Fibroblast of peridontal ligament (primary cell): Measurements from ENCODE around the gene SLC16A2.
"Not testable (repeated sequence)": the region's sequence is repeated elsewhere in the genome, so short reads cannot be mapped to it uniquely, and the experiment has no call there.

Source experiments
- DNase-seq: peaks from one replicate; pipeline ENCODE4 v3.0.0-alpha.2; 2010; ENCODE audit errors: extremely low read depth

Gene SLC16A2

DNA sequence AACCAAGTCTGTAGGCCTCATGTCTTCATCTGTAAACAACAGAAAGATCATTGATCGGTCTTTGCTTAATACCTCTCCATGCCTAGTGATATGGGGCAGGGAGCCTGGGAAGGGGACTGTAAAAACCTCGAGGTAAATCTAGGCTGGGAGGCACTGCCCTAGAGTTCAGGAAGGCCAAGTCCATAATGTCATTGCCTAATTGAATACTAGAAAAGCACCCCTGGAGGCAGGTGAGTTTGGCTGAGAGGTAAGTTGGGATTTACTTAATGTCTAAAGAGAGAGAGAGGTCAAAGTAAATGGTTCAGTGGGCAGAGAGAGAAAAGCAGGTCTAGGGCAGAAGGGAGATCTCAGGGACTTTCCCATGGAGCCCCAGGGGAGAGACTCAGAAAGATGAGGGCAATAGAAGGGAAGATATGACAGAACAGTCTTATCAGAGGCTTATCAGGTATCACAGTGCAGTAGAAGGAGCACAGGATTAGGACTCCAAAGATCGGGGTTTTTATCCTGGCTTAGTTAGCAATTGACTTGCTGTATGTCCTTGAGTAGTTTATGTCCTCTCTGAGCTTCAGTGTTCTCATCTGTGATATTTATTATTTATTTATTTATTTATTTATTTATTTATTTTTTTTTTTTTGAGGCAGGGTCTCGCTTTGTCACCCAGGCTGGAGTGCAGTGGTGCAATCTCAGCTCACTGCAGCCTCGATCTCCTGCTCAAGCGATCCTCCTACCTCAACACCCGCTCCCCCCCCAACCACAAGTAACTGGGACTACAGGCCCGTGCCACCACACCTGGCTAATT is 85.2 kb downstream of the SLC16A2 start:
- DNase-seq: no peak

DNA sequence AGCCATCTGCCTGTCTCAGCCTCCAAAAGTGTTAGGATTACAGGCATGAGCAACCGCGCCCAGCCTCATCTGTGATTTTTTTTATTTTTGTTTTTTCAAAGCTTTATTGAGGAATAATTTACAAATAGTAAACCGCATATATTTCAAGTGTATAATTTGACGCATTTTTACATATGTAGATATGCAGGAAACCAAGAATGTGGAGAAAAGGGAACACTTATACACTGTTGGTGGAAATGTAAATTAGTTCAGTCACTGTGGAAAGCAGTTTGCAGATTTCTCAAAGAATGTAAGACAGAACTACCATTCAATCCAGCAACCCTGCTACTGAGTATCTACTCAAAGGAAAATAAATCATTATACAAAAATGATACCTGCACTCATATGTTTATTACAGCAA is 85.9 kb downstream of the SLC16A2 start:
- DNase-seq: no peak

DNA sequence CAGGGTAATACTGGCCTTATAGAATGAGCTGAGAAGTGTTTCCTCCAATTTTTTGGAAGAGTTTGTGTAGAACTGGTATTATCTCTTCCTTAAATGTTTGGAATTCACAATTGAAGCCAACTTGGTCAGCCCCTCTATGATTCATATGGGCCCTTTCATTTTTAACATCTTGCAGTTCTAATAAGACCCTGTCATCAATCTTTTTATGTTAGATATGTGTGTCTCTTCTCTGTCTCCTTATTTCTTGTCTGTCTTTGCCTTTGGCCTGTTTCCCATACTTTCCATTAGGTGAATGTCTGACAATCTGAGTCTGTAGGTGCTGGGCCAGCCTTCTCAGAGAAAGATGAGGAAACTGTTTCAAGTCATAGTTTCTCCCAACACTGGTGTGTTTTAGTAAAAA is 88.7 kb downstream of the SLC16A2 start:
- peak; percentile 12 for DNase-seq

DNA sequence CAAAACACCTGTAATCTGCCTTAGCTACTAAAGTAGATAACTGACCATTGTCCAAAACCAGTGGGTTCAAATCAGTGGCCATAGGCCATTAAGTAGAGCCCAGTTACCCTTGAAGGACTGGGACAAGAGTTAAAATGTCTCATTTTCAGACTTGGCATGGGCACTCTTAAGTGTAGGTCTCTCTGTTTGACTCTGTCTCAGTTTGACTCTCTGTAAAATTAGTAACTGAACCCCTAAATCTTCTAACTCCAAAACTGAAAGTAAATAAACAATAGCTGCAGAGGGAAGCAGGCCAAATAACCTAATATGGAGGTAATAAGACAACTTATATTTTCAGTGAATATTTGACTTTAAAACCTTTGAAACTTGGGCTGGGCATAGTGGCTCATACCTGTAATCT is 89.1 kb downstream of the SLC16A2 start:
- DNase-seq: no peak

DNA sequence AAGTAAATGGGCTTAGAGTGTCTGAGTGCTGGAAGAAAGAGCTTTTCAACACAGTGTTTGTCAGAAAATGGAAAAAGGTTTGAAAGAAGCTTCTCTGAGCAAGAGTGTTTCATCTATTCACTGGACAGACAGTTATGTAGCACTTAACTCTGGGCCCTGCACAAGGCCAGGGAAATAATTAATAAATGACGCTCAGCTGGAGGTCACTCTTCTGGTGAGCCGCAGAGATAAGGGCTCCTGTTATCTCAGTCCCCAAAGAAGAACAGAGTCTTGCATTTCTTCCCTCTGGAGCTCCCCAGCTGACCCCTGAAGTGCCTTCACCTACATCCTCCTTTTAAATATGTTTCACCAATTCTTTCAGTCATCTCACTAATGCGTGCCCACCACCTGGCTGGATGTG is 90.4 kb downstream of the SLC16A2 start:
- DNase-seq: no peak

DNA sequence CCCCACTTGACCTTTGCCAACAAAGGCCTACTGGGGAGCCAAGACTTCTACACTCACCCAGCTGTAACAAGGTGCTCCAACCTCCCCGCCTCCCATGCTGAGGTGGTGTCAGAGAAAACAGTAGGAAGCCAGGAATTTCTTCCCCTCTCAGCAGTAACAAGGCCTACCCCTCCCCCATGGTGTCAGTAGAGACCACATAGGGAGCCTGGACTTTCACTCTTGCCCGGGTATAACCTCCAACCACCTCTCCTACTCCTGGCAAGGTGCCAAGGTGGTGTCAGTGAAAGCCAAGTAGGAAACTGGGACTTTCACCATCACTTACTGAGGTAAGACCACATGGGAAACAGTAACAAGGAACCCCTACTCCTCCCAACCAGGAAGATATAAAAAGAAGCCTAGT is 93.1 kb downstream of the SLC16A2 start:
- DNase-seq: no peak

DNA sequence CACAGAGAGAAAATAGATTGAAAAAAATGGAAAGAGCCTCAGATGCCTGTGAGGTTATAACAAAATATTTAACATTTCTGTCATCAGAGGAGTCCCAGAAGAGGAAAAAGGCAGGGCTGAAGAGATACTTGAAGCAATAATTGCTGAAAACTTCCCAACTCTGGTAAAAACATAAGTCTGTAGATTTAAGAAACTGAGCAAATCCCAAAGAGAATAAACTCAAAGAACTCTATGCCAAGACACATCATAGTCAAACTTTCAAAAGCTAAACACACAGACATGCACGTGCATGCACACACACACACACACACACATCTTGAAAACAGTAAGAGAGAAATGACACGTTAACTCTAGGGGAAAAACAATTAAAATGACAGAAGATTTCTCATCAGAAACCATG is 94.1 kb downstream of the SLC16A2 start:
- no peak for DNase-seq

DNA sequence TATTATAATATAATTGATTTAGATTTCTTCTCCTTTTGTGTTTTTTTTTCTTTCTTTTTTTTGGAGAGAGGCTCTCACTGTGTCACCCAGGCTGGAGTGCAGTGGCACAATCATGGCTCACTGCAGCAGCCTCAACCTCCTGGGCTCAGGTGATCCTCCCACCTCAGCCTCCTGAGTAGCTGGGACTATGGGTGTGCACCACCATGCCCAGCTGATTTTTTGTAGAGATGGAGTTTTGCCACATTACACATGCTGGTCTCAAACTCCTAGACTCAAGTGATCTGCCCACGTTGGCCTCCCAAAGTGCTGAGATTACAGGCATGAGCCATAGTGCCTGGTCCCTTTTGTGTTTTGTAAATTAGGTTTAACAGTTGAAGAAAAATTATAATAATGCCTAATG is 94.7 kb downstream of the SLC16A2 start:
- not testable (repeated sequence) for DNase-seq

DNA sequence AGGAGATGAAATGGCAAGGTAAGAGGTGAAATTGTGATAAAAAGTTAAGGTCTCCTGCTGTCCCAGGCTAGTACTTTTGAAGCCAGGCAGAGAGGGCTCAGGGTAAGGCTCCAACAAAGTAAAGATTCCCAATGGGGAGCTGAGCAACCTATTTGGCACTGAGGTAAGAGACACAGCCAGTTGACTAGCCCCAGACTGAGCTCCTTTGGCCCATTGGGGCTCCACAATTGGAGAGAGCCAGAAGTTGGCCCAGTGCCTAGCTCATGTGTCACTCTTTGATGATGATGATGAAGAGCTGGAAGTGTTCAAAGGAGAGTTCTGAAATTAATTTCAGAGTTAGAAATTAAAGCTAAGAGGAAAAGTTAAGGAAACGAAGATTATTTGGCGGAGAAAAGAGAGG is 98.6 kb downstream of the SLC16A2 start:
- no peak for DNase-seq

DNA sequence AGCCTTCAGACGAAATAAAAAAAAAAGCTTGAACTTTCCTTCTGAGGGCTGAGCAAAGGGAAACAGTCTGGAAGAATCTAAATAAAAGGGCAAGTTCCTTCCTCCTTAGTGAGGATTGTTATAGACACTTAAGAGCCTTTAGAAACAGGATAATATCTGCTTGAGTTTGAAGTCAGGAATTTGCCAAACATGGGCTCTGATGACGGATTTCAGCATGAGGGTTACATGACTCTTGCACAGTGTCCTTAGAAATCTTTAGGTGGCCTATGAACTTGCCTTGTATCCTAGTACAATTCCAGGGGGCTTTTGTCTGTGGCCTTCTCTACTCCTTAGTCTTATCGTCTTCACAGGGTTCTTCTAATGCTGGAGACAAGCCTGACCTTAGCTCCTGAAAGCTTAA is 99.0 kb downstream of the SLC16A2 start:
- no peak for DNase-seq

DNA sequence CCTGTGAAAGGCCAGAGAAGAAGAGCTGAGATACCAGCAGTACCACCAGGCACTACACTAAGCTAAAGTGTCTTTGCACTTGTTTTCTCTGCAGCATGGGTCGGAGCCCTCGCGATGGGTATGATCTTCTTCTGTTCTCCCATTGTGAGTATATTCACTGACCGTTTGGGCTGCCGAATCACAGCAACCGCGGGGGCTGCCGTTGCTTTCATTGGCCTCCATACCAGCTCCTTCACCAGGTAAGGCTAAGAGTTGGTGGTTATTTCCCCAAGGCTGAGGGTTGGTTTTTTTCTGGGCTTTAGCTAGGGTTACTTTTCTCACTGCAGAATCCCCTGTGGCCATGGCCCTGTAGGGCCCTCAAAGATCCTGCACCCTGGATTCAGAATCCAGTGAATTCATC is 99.6 kb downstream of the SLC16A2 start:
- DNase-seq: no peak

DNA sequence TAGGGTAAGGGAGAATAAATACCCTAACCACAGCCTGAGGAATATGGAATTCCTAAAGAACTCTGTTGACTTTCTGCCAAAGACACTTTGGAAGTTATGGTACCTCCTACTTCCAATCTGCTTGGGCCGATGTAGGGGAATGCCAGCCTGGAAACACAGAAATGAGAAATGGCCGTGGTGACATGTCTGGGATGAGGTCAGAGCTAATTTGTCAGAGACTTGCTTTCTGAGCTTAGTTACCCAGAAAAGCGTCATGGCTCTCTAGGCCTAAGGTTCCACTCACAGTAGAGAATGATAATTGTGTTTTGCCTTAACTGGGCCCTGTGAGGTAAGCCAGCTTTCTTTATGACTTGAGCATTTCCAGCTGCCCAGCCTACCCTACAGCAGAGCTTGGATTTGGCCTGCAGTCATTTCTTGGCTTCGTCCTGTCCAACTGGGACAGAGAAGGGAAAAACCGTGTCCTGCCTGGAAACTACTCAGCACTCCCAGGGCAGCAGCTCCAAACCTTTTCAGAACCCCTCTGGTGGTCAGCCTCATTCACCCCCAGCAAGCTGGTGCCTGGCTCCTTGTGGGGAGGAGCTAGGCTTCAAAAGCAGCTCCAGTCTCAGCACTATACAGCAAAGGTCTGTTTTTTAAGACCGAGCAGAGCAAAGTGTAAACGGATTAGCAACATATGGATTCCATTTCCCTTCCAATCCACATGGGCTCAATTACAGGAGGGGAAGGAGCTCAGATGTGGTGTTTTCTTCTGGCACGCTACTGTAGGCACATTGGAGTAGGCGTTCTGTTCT is 100.9 kb downstream of the SLC16A2 start:
- peak; percentile 79 for DNase-seq

DNA sequence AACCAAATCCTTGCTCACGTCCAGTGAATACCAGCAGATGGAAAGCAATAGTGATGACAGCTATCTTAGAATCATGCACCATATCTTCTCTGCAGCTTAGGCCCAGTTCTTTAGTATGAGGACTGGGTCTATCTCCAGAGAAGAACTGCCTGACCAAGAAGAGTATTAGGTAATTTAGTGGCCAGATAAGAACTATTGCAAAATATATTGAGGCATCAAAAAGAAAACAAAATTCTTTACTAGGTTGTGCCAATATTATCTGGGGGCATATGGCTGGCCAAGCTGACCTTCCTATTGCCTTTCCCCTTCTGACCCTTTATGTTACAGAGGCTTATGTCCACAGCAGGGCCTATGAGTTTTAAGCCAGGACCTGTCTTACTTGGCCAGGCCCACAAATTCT is 101.9 kb downstream of the SLC16A2 start:
- no peak for DNase-seq

DNA sequence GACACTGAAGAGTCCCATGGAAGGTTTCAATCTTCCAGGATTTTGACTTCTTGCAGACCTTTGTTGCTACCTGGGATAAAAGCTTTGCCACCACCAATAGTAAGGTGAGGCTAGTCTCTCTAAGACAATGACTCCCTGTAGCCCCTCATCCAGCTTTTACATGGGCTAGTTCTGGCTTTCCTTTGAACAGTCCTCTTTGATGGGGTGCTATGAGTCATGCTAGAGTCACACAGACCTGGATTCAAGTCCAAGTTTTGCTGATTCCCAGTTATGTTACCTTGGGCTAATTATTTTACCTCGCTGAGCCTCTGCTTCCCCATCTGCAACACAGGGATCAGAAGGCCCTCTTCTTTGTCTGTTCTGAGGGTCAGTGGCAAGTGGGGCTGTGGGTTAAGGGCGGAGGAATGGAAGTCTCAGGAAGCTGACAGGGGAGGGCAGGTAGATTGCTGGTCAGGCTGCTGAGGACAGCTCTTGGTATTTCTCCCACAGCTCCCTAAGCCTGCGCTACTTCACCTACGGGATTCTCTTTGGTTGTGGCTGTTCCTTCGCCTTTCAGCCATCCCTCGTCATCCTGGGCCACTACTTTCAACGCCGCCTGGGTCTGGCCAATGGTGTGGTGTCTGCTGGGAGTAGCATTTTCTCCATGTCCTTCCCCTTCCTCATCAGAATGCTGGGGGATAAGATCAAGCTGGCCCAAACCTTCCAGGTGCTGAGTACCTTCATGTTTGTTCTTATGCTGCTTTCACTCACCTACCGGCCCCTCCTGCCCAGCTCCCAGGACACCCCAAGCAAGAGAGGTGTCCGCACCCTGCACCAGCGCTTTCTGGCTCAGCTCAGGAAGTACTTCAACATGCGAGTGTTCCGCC is 102.8 kb downstream of the SLC16A2 start:
- DNase-seq: no peak

DNA sequence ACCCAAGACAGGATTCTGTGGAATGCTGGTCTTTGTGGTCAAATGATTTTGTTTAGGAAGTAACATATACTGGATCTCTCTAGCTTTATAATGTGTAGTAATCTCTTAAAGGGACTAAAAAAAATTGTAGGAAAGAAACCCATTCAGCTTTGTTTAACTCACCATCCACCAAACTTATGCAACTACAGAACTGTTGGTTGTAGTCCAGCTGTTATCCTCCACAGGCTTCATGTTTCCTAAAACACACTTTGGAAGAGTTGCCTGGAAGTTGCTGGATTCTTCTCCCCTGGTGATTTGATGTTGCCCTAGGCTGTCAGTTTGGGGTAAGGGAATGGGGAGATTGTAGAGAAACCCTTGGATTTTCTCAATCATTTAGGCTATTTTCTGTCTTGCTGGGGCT is 103.8 kb downstream of the SLC16A2 start:
- DNase-seq: peak; percentile 82

DNA sequence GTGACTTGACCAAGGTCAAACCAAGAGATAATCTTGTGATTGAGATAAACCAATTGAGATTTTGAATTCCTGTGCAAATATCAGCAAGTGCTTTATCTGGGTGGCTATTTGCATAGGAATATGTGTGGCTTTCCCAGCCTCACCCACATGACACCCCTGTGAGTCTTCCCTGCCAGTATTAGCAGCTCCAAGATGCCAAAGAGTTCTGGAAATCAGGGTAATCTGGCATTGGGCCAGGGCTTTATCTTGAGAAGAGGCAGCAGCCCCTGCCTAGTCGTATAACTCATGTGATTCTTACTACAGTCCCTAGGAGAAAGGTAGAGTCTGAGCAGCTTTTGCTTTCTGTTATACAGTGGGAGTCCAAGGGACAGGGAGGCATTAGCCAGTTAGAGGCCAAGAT is 105.5 kb downstream of the SLC16A2 start:
- DNase-seq: no peak

DNA sequence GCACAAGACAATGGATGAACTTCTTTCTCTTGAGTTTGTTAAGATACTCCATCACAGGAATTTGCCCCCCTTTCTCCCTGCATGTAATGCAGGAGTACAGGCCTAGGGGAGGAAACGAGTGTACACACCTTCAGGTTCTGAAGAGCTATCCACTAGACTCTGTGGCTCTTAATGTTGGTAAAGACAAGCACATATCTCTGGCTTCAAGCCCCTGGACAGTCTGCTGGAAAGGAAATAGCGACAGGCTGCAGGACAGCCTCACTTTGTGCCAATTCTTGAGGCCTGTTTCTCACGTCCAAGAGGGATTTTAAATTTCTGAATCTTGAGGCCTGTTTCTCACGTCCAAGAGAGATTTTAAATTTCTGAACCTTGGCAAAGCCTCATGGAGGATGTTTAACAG is 106.1 kb downstream of the SLC16A2 start:
- DNase-seq: no peak

DNA sequence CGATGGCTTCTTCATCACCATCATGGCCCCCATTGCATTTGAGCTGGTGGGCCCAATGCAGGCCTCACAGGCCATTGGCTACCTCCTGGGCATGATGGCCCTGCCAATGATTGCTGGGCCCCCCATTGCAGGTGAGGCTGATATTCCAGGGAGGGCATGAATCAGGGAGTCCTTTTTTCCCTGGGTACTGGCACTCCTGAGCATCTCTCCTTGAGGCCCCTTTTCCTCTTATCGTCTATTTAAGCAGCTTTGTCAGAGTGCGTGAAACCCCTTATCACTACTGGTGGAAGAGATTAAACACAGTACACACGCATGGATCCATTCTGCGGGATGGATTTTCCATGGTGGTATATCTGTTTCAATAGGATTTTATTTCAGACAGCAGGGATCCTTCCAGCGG is 108.0 kb downstream of the SLC16A2 start:
- DNase-seq: no peak

DNA sequence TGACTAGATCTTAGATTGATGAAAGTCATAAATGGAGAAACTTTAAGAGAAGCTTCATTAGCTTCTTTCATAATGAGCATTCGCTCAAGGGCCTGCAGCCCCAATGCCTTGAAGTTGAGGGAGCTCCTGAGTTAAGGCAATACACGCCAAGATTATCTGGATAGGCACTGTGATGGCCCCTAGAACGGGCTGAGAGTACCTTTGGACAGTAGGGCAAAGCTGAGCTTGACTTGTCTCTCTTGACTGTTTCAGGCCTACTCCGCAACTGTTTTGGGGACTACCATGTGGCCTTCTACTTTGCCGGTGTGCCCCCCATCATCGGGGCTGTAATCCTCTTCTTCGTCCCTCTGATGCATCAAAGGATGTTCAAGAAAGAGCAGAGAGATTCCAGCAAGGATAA is 109.8 kb downstream of the SLC16A2 start:
- DNase-seq: no peak

DNA sequence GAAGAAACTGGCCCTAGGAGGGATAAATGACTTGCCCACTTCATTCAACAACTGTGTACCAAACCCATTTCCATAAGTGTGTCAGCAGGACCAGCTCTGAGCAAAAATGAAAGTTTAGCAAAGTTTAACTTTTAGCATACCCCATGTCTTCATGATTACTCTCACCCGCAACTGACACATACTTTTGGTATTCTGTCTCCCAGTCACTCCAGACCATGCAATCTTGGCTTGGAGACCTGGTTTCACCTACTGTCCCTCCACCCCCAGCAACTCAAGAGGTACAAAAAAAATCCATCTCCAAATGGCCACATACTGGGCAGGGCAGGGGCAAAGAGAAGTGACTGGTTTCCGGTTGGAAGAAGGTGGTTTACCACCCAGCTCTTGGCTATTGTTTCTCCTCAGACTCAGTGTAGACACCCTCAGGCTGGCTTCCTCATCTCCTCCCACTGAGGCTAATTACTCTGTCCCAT is 113.3 kb downstream of the SLC16A2 start:
- DNase-seq: no peak

DNA sequence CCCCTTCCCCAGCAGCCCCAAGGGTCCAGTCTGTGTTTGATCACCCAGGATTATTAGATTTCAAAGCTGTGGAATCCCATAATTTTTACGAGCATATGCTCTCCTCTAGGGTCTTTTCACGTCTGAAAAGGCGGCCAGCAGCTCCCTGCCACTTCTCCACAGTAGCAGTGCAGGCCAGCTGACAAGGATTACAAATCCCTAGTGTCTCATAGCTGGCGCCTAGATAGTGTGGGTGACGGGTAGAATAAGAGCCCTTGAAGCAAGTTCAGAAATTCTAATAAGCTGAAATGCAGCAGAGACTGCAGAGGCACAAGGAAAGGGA is 113.8 kb downstream of the SLC16A2 start:
- DNase-seq: no peak

DNA sequence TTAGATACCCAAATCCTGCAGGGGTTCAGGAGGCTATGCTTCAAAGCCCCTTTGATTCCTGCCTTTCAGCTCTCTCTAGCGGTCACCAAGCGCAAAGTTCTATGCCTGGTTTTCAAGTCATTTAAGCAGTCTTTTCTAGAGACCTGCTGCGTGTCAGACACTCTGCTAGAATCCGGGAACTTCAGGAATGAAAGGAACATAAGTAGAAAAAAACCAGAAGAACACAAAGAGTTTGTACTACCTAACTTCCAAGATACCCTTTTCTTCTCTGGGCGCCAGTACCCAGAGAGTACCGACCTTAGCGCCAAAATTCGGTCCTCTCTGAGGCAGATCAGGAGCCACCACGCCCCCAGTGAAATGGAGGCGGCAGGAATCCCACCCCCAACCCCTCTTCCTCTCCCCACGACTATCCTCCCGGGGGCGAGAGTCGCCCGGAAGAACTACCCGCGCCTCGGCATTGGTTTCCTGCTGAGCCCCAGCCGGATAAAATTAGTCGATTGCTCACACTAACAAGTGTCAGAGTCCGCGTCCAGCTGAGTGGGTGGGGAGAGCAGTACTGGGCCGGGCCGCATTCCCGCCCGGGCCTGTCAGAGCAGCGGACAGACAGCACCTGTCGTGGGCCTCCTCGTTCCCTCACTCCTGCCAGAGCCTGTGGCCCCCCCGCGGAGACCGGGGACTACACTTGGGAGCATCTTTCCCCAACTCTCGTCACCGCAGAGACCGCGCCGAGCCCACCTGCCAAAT is 114.3 kb downstream of the SLC16A2 start:
- peak; percentile 76 for DNase-seq
